ENCODE data around the gene KCNB1.

KCNB1 gene

DNA sequence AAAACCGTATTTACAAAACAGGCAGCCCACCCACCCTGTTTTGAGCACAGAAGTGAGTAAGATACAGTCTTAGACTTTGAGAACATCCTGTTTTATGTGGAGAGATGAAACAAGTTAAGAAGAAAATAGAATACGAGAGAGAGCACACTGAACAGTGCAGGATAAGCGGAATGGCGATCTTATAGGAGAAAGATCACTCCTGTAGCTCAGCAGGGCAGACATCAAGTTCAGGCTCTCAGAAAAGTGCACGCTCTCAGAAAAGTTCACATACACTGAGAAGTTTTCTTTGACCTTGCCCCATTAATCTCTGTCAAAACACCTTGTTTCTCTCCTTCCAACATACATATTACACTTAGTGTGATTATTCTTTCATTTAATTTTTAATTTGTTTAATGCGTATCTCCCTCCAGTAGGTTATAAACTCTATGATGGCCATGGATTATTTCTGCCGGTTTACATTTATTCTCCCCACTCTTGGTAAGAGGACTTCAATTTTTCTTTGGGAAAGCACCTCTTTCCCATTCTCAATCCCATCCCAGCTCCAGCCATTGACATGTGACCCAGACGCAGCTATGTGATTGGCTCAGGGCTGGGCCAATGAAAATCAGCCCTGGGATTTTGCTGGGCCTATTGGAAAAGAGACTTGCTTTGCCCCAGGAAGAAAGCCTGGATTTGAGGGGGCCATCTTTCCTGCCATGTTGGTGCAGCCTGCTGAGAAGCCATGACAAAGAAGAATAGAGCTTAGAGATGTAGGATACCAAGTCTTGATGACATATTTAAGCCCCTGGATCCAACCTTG is 16.2 kb downstream of the KCNB1 start:
- DNase-seq = no peak

GRCh38 chr20:49464556-49464955 is 17.9 kb downstream of the KCNB1 start:
- no peak for DNase-seq

DNA sequence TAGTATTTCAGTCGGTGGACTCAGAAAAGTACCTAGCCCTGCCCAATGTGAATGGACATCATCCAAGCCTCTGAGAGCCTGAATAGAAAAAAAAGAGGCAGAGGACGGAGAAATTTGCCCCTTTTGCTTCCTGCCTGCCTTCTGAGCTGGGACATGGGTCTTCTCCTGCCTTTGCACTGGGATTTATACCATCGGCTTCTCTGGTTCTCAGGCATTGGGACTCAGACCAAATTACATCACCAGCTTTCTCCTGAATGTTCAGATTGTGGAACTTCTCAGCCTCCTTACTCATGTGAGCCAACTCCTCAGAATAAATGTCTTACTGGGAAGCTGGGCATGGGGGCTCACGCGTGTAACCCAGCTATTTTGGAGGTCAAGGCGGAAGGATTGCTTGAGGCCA is 19.8 kb downstream of the KCNB1 start:
- DNase-seq = no peak

DNA sequence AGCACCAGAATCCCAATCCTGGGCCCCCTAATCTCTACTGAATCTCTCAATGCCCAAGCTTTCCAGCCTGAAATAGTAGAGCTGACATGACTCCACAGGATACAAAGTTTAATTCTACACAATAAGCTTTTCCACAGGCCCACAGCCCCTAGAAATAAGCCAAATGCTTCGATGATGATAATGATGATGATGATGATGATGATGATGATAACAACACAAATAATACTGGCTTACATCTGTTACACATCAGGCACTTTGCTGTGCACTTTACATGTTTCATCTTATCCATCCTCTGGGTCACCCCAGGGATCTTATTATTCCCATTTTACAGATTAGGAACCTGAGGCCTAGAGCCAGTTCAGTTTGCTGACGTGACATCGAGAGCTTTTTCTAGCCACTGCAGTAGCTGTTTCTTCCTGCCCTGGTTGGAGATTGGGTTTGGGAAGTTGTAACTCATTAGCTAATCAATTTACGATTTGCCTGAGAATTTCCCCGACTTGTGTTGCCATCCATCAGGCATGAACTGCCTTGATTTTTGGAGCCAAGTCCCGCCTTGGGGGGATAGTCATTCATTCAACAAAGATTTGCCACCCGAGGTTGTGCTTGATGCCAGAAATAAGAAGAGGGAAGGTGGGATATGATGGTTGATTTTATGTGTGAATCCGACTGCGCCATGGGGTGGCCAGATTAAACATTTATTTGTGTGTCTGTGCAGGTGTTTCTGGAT is 20.4 kb downstream of the KCNB1 start:
- no peak for DNase-seq

DNA sequence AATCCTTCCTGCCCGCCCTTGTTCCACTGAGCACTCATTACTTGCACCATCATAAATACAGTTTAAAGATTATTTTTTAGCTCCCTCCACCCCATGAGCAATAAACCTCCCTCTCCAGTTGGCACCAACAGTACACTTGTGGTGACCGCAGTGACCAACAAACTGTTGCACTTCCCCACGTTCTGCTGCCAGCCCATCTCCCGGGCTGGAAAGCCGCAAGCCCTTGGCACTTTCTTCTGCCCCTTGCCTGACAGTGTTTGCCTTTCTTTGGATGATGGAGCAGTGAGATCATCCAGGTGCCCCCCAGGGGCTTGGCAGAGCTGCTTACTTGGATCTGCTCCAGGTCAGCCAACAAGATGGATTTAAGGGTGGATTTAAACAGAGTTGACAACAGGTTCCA is 21.6 kb downstream of the KCNB1 start:
- DNase-seq = no peak

DNA sequence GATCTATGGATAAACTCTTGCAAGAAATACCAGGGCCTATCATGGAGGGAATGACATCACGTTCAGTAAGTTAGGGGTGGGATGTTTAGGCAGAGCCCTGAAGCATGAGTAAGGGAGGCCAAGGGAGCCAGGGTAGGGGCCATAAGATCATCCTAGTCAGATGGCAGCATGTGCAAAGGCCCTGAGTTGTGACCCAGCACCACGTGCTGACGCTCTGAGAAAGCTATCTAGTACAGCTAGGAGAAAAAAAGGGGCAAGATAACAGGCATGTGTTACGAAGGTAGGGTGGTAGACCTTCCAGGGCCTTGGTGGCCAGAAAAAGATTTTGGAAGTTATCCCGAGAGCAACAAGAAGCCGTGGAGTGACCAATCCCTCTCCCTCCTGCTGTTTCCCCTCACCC is 22.3 kb downstream of the KCNB1 start:
- no peak for DNase-seq

- no peak for DNase-seq
These were observed 22.8 kb downstream of the KCNB1 start for GRCh38 chr20:49459684-49460083.

DNA sequence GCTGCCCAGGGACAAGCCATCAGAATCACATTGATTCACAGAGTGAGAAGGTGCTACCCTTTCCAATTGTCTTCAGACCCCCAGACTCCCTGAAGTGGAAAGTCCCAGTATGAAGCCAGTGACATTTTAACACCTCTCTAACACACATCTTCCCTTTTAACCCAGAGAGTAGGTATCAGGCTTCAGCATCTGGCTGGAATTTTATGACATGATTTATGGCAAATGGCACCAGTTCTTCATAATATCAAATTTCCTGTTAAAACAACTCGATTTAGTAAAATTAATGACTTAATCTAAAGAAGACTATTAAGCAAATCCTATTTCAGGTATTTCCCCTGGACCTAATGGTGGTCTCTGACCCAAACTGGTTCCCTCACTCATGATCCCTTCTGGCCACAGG is 25.0 kb downstream of the KCNB1 start:
- no peak for DNase-seq

GRCh38 chr20:49456646-49457045 is 25.8 kb downstream of the KCNB1 start:
- no peak for DNase-seq

GRCh38 chr20:49455691-49456090 is 26.8 kb downstream of the KCNB1 start:
- DNase-seq = no peak

- DNase-seq = no peak
These were observed 30.4 kb downstream of the KCNB1 start for GRCh38 chr20:49452011-49452482.

DNA sequence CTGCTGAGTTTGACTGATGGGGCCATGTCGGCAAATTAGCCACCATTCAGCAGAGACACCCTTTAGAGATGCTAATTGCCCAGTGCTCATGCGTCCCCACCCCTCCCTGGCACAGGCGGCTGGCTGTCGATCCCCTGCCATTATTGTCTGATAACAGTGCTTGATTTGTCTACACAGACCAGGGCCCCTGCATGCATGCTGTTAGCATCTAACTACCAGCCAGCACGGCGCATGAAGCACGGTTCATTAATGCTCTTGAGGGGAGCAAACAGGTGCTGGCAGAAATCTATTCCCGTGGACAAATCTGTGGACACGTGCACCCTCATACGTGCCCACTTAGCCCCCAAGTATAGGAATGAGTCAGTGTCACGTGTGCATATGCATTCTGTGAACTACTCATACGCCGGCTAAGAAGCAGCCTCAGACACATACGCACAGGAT is 32.2 kb downstream of the KCNB1 start:
- no peak for DNase-seq

- no peak for DNase-seq
These were observed 33.6 kb downstream of the KCNB1 start for GRCh38 chr20:49448917-49449316.

DNA sequence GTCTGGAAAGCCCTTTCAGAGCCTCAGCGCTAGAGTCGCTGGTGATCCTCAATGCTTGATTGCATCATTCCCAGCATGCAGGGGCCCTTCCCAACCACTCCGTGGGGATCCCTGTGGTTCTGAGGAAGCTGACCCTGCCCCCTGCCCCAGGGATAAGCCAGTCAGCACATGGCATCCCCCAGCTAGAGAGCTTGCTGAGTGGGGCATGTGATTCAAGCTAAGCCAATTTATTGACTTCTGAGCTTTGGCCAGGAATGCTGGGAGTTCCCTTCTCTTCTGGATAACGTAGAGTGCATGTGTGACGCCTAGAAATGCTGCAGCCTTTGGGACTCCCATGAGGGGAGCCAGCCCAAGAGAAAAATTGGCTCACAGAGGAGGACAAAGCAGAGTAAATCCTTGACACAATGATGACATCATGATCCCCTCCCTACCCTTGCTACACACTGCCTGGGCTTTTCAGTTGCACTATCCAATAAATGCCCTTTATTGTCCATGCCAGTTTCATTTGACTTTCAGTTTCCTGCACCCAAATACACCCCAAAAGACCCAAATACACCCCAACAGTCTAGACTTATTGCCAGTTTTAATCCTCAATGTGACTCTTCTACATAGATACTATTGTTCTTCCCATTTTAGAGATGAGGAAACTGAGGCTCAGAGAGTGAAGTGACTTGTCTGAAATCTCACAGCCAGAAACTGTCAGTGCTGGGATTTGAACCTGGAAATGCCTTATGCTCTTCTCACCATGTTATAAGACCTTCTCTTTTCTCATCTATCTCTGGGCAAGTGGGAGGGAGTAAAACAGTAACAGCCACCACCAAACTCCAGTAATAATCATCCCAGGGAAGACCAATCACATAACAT is 34.3 kb downstream of the KCNB1 start:
- DNase-seq = no peak

DNA sequence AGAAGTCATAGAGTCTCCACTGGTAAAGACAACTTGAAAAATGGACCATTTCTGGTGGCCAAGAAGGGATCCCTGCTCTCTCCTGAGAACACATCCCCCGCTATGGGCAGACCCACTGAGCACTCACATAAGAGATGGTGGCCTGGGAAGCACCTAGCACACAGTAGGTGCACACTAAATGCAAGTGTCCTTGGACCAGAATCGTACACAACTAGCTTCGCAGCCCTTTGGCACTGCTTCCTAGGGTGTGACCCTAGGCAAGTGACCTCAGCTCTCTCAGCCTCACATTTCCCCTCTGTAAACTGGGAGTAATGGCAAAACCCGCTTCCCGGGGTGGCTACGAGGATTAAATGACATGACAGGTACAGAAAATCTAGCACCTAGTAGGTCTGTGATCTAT is 35.1 kb downstream of the KCNB1 start:
- DNase-seq = no peak

DNA sequence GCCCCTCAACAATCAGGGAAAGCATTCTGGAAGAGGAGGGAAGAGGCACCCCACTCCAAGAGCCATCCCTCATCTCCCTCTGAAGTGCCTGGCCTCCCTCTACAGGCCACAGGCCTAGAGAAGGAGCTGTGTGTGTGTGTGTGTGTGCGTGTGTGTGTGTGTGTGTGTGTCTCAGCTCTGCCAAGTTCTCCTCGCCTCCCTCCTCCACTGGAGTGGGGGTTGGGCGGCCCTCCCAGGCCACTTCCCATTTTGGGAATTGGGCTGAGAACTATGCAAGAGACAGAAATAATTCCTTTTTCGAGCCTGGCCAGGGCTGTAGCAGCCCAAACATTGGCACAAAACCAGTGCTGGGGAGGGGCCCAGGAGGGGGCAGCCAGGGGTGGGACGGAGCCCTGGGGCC is 35.7 kb downstream of the KCNB1 start:
- DNase-seq = no peak

- DNase-seq = no peak
These were observed 36.4 kb downstream of the KCNB1 start for GRCh38 chr20:49446080-49446479.

GRCh38 chr20:49445176-49445575 is 37.3 kb downstream of the KCNB1 start:
- no peak for DNase-seq

DNA sequence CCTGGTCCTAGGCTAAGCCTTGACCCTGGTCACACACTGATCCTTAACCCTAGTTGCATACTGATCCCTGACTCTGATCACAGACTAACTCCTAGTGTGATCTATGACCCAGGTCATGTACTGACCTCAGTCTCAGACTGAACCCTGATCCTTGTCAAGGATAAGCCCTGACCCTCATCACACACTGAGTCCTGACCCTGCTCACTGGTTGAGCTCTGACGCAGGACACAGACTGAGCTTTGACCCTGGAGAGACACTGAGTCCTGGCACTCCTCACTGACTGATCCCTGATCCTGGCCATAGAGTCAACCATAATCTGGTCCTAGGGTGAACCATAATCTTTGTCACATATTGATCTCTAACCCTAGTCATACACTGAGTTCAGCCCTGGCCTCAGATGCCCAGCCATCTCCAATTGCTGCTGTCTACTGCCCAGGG is 37.9 kb downstream of the KCNB1 start:
- no peak for DNase-seq

DNA sequence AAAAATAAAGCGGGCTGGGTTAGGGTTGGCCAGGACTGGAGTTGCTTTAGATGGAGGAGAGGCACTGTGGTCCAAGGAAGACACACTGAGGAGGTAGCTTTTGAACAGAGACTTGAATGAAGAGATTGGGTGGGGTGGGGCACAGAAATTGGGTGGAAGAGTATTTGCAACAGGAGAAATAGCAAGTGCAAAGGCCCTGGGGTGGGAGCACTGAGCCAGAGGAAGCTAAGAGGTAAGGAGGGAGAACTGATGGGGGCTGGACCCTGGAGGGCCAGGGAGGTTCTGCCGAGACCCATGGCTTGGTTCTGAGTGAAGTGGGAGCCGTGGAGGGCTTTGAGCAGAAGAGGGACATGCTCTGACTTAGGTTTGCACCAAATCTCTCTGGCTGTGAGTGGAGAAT is 45.4 kb downstream of the KCNB1 start:
- no peak for DNase-seq

GRCh38 chr20:49435639-49436038 is 46.8 kb downstream of the KCNB1 start:
- DNase-seq = no peak

GRCh38 chr20:49433333-49433732 is 49.1 kb downstream of the KCNB1 start:
- no peak for DNase-seq

GRCh38 chr20:49432550-49432949 is 49.9 kb downstream of the KCNB1 start:
- no peak for DNase-seq

All from activated CD8-positive, alpha-beta memory T cell treated with anti-CD3 and anti-CD28 coated beads, Interleukin-2, amount 50 U/mL, for 48 hours (primary cell).